ENCODE measurements around the gene INSRR. TPM values are rescaled to one million over a fixed set of nuclear protein-coding genes. Genes with fewer than 3 reads are reported as not detected.

INSRR gene
- total RNA-seq, 3 donors from 2014 or later: 0.15 to 0.33 TPM; not detected in 1

DNA sequence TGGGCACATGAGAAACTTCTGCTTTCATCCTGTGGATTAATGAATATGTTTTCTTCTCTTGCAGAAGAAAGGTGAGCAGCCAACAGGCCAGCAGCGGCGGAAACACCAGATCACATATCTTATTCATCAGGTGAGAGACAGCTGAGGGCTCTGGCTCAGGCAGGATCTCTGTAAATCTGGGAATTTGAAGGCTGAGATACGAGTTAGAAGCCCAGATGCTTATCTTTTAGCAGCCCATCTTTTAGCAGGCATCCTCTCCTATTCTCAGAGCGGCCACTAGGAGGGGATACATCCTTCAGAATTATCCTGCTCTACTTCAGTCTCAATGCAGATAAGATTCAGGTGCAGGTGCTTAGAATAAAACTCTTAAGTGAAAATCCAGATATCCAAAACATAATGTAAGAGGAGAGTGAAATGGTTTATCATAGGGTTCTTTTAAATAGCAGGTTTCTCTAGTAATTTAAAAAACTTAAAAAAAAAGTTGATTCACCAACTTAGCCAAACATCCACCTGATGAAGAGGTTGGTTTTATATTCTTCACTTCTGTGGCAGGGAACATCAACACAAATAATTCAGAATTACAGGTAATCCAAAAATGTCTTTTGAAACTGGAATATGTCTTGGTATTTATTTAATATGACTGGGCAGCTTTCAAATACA is 61.6 kb downstream of the INSRR start:
- intact Hi-C loops (cut with DNase I; ENCODE audit: low total_unique reads): no loop called here

DNA sequence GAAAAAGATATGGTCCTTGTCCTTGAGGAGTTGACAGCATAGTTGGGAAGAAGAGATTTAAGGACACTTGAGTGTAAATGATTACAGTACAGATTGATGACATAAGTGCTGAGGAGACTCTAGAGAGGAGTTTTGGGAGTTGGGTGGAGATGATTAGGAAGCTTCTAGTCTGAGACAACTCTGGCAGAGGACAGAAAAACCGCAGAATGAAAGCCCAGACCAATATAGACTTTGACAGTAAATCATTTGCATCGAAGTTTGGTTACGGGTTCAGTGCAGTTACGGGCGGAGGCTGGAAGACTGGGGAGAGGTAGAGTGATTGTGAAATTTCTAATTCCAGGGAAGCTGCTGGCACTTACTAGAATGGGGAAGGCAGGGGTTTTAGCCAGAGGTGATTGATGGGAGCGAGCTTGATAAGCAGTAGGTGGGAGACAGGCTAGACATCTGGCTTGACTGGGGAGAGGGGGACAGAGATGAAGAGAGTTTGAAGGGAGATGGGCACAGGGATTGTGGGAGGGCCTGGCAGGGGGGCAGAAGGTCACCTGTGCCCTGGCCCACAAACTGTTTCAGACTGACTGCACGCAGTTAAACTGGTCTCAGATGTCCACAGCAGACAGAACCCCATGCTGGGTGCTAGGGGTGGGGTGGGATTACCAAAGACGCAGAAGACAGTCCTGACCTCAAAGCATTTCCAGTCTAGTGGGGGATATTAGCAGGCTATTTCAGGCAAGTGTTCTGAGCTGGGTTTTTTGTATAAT is 62.4 kb downstream of the INSRR start:
- Histone ChIP-seq H3K4me3 (no peak overlapping the region), H3K9me3 (no peaks in the 10 kb centered on the region), H3K27ac (no peak overlapping the region), H3K27me3 (no peaks in the 10 kb centered on the region), H3K4me1 (no peaks in the 10 kb centered on the region), H3K36me3 (no peaks in the 10 kb centered on the region)
- intact Hi-C loops (cut with DNase I; ENCODE audit: low total_unique reads): no loop called here
- TF ChIP-seq POLR2A (IDR thresholded peaks at IDR 0.05): no peak
- DNase-seq (ENCODE audit: low spot score in 2 of 2): no peak

More for the DNA sequence above, 61.6 kb downstream of the INSRR start:
- no peaks in the 10 kb centered on the region for H3K9me3 ChIP-seq
- no peaks in the 10 kb centered on the region for H3K36me3 ChIP-seq
- H3K4me3 ChIP-seq: no peak overlapping the region
- H3K27ac ChIP-seq: no peak overlapping the region
- no peak for DNase-seq (ENCODE audit: low spot score in 2 of 2)
- H3K4me1 ChIP-seq: no peaks in the 10 kb centered on the region
- no peak for TF ChIP-seq POLR2A (IDR thresholded peaks at IDR 0.05)
- TF ChIP-seq POLR2AphosphoS5 (IDR thresholded peaks at IDR 0.05): no peak
- TF ChIP-seq, protein P1, sequence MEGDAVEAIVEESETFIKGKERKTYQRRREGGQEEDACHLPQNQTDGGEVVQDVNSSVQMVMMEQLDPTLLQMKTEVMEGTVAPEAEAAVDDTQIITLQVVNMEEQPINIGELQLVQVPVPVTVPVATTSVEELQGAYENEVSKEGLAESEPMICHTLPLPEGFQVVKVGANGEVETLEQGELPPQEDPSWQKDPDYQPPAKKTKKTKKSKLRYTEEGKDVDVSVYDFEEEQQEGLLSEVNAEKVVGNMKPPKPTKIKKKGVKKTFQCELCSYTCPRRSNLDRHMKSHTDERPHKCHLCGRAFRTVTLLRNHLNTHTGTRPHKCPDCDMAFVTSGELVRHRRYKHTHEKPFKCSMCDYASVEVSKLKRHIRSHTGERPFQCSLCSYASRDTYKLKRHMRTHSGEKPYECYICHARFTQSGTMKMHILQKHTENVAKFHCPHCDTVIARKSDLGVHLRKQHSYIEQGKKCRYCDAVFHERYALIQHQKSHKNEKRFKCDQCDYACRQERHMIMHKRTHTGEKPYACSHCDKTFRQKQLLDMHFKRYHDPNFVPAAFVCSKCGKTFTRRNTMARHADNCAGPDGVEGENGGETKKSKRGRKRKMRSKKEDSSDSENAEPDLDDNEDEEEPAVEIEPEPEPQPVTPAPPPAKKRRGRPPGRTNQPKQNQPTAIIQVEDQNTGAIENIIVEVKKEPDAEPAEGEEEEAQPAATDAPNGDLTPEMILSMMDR (IDR thresholded peaks at IDR 0.05): peak; percentile 17 to 47 (median 40)
- no peaks in the 10 kb centered on the region for H3K27me3 ChIP-seq

DNA sequence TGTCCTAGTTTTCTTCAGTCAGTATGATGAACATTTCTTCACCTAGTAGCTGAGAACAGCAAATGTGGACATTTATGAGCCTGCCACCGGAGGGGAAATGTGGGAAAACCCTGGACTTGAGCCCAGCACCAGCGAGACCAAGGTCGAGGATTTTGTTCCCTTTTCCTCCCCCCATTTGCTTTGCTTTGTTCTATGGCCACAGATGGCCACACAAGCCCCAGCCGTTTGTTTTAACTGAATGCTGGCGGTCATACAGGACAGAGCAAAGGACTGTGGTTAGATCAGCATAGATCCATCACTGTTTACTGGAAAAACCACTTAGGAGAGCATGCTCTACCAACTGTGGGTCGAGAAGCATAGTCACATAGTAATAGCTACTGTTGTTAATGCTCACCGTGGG is 63.1 kb downstream of the INSRR start:
- intact Hi-C loops (cut with DNase I; ENCODE audit: low total_unique reads): no loop called here
- H3K27ac ChIP-seq: no peak overlapping the region
- H3K4me1 ChIP-seq: no peaks in the 10 kb centered on the region
- no peaks in the 10 kb centered on the region for H3K9me3 ChIP-seq
- TF ChIP-seq POLR2AphosphoS5 (IDR thresholded peaks at IDR 0.05): no peak
- TF ChIP-seq, protein P1 (IDR thresholded peaks at IDR 0.05): no peak
- no peak for TF ChIP-seq POLR2A (IDR thresholded peaks at IDR 0.05)
- no peak overlapping the region for H3K4me3 ChIP-seq
- H3K36me3 ChIP-seq: no peaks in the 10 kb centered on the region
- no peaks in the 10 kb centered on the region for H3K27me3 ChIP-seq
- DNase-seq (ENCODE audit: low spot score in 2 of 2): no peak

DNA sequence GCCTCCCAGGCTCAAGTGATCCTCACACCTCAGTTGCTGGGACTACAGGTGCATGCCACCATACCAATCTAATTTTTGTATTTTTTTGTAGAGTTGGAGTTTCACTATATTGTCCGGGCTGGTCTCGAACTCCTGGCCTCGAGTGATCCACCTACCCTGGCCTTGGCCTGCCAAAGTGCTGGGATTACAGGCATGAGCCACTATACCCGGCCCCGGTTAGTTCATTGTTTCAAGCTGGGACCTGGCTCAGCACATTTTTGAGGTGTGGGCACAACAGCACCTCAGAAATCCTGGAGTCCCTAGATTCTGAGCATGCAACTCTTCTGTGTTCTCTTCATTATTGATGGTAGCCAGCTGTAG is 63.6 kb downstream of the INSRR start:
- Histone ChIP-seq H3K27ac (no peak overlapping the region), H3K4me1 (no peaks in the 10 kb centered on the region), H3K27me3 (no peaks in the 10 kb centered on the region), H3K9me3 (no peaks in the 10 kb centered on the region), H3K4me3 (no peak overlapping the region), H3K36me3 (no peaks in the 10 kb centered on the region)
- TF ChIP-seq POLR2A (IDR thresholded peaks at IDR 0.05): no peak
- no peak for TF ChIP-seq POLR2AphosphoS5 (IDR thresholded peaks at IDR 0.05)
- TF ChIP-seq, protein P1 (IDR thresholded peaks at IDR 0.05): no peak
- intact Hi-C loops (cut with DNase I; ENCODE audit: low total_unique reads): no loop called here
- no peak for DNase-seq (ENCODE audit: low spot score in 2 of 2)

DNA sequence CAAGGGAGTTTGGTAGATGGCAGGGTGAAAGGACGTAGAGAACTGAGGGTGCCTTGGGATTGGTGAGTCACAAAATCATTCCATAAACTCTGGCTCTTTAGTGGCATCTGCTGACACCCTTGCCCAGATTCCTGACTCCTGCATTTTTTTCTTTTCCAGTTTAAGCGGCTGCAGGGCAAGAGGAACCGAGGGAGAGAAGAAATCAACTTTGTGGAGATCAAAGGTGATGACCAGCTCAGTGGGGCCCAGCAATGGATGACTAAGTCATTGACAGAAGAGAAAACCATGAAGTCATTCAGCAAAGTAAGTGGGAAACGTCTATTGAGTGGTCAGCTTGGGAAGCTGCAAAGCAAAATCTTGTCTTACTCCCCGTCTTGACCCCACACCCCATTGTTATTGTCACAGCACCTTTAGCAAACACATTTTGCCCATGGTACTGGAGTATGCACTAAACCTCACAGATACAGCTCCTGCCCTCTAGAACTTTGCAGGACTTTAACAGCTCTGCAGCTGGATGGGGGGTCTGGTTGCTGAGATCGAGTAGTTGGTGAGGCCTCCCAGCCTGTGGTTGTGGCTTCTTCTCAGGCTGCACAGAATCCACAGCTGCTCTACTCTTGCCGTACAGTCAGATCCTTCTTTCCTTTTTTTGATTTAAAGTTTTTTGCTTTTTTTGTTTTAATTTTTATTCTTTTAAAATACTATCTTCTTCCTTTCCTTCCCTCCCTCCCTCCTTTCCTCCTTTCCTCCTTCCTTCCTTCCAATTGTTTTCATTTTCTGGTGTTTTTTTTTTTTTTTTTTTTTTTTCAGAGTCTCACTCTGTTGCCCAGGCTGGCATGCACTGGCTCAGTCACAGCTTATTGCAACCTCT is 64.2 kb downstream of the INSRR start:
- no peak for DNase-seq (ENCODE audit: low spot score in 2 of 2)
- no peaks in the 10 kb centered on the region for H3K9me3 ChIP-seq
- TF ChIP-seq, protein P1 (IDR thresholded peaks at IDR 0.05): no peak
- no peak for TF ChIP-seq POLR2A (IDR thresholded peaks at IDR 0.05)
- no peak for TF ChIP-seq POLR2AphosphoS5 (IDR thresholded peaks at IDR 0.05)
- no peaks in the 10 kb centered on the region for H3K4me1 ChIP-seq
- intact Hi-C loops (cut with DNase I; ENCODE audit: low total_unique reads): no loop called here
- H3K27ac ChIP-seq: no peak overlapping the region
- H3K36me3 ChIP-seq: no peaks in the 10 kb centered on the region
- H3K27me3 ChIP-seq: no peaks in the 10 kb centered on the region
- H3K4me3 ChIP-seq: no peak overlapping the region

Other genes with a start within 250 kb of the INSRR start
- gene HAPLN2, start 239.7 kb downstream of the INSRR start, total RNA-seq: not detected
- gene BCAN, start 217.0 kb downstream of the INSRR start, total RNA-seq: under 1 TPM in 1 of 3 donors, not detected in 2; 0.44 TPM
- 10 to 100 TPM in 2 of 3 donors, 1 to 10 TPM in 1; 9.9 to 28.5 (median 14.9) TPM for gene NES, start 181.7 kb downstream of the INSRR start, total RNA-seq
- 10 to 100 TPM in 2 of 3 donors, 1 to 10 TPM in 1; 4.2 to 61.6 (median 28.2) TPM for gene CRABP2, start 153.5 kb downstream of the INSRR start, total RNA-seq
- 10 to 100 TPM; 15.5 to 41.3 (median 30.2) TPM for gene METTL25B, start 130.6 kb downstream of the INSRR start, total RNA-seq
- 10 to 100 TPM; 13.6 to 25.2 (median 21.0) TPM for gene ISG20L2, start 130.4 kb downstream of the INSRR start, total RNA-seq
- 10 to 100 TPM; 36.6 to 63.9 (median 63.8) TPM for gene MRPL24, start 118.0 kb downstream of the INSRR start, total RNA-seq
- 100 to 1,000 TPM; 133 to 178 (median 173) TPM for gene HDGF, start 107.4 kb downstream of the INSRR start, total RNA-seq
- gene PRCC, start 91.6 kb downstream of the INSRR start, total RNA-seq: 10 to 100 TPM; 21.6 to 35.9 (median 24.9) TPM
- 1 to 10 TPM in 2 of 3 donors, not detected in 1; 4.6 to 5.4 TPM for gene SH2D2A, start 42.3 kb downstream of the INSRR start, total RNA-seq
- 1 to 10 TPM in 1 of 3 donors, under 1 TPM in 2; 0.16 to 4.9 (median 0.73) TPM for gene NTRK1, start 1.7 kb upstream of the INSRR start, total RNA-seq
- gene PEAR1, start 34.6 kb upstream of the INSRR start, total RNA-seq: 10 to 100 TPM in 1 of 3 donors, 1 to 10 TPM in 2; 4.0 to 15.1 (median 6.2) TPM
- gene LRRC71, start 61.5 kb upstream of the INSRR start, total RNA-seq: not detected
- 10 to 100 TPM; 31.1 to 50.4 (median 33.1) TPM for gene ARHGEF11, start 186.6 kb upstream of the INSRR start, total RNA-seq
- not detected for gene ETV3L, start 240.7 kb upstream of the INSRR start, total RNA-seq